GM03348 (cell line): ENCODE data around the gene CFI.

Experiments
- DNase-seq: peaks from one replicate; pipeline ENCODE4 v3.0.0; 2012; ENCODE audit warnings: low spot score

CFI gene

GRCh38 chr4:109730619-109731545, 70.9 kb downstream of the CFI start:
- no peak for DNase-seq

- DNase-seq, result peak; percentile 96
These were observed 71.8 kb downstream of the CFI start, which contains the start of gene PLA2G12A for GRCh38 chr4:109729718-109730618. Gene PLA2G12A, minus strand, starts transcription at chr4:109730070. Its CDS starts 261 bp downstream, at chr4:109729809.

GRCh38 chr4:109729117-109729717, 72.6 kb downstream of the CFI start:
- peak; percentile 4 for DNase-seq

DNA sequence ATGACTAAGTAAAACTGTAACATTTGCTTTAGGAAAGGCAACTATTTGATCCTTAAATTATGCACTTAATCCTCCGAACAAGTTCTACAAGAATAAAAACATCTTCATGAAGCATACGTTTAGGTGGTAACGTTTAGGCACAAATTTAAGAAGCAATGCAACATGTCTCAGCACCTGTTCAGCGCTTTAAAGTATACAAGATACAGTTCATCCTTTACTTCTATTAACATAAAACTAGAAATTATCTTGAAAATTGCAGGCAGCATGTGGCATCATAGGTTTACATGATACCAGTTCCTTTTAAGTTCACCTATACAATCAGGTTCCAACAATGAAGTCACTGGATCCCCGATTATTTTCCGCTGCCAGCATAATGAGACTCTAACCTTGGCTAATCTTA, 73.4 kb downstream of the CFI start:
- DNase-seq, result no peak

DNA sequence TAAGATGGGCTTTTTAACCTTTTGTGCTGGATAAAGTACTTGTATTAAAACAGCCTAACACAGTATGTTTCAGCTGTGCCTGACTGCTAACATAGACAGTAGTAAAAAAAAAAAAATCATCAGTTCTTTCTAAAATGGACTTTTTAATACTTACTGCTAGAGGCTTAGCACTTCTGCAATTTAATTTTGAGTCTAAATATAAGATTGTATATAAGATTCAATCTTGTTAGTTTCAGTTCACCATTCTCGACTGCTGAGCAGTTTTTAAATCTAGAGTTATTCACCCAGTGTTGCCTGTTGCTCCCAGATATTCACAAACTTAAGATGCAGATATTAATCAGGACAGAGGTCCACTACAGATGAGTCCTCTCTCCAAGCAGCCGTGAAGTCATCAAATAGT, 78.7 kb downstream of the CFI start:
- no peak for DNase-seq

GRCh38 chr4:109722357-109722756, 79.4 kb downstream of the CFI start:
- DNase-seq, result no peak

GRCh38 chr4:109721033-109721432, 80.8 kb downstream of the CFI start:
- DNase-seq, result peak; percentile 14

DNA sequence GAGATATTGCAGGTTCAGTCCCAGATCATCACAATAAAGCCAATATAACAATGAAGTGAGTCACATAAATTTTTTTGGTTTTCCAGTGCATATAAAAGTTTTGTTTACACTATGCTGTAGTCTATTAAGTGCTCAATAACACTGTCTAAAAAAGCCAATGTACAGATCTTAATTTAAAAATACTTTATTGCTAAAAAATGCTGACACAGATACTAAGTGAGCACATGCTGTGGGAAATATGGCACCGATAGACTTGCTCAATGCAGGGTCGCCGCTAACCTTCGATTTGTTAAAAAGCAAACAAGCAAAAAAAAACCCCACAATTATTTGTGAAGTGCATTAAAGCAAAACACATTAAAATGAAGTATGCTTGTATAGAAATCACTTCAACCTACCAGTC, 82.2 kb downstream of the CFI start:
- DNase-seq, result no peak

DNA sequence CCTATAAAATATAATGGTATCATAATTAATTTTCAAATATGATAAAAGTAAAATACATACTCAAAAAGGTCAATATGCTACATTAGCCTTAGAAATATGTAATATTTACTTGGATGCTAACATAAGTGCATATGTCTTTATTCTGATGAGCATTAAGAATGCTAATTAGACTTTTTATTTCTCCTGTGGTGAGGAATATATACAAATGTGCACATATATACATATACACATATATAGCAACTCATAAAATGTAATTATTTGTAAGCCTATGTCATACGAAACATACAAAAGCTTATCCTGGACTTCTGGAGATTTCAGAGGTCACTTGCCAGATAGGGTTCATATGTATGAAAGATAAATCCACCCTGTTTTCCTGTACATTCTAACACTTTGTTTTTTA, 83.0 kb downstream of the CFI start:
- DNase-seq, result no peak

GRCh38 chr4:109713500-109713899, 88.3 kb downstream of the CFI start:
- no peak for DNase-seq

- DNase-seq, result no peak
These were observed 92.8 kb downstream of the CFI start for GRCh38 chr4:109708990-109709389.

DNA sequence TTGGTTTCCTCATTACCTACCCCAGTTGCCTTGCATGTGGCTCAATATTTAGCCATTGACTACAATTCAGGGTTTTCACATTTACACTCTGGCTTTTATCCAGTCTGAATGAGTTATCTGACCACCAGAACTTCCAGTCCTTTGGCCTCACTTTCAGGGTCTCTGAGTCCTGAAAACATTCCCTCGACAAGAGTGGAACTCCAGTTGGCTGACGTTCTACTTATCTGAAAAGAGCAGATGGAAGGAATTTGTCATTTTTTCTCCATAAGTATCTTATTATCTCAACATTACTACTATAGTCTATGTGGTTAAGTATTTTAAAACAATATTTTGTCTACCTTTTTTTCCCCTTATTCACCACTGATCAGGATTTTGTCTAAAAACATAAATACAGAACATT, 93.4 kb downstream of the CFI start:
- no peak for DNase-seq

DNA sequence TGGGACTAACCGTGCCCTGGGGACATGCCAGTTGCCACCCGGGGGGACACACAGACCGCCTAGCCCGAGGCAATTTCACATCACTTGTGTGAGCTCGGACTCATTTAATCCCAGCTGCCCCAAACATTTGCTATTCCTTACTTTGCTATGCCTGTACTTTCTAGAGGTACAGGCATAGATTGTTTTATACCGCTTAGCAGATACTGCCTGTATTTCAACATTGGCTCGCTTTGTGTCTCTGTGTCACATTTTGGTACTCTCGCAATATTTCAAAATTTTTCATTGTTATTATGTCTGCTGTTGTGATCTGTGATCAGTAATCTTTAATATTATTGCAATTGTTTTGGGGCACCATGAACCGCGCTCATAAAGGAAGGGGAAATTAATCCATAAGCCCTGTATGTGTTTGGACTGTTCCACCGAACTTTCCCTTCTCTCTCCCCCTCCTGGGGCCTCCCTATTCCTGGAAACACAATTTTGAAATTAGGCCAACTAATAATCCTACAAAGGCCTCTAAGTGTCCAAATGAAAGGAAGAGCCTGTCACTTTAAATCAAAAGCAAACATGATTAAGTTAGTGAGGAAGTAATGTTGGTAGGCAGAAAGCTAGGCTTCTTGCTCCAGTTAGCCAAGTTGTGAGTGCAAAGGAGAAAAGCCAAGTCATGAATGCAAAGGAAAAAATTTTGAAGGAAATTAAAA, 98.0 kb downstream of the CFI start:
- DNase-seq, result no peak

DNA sequence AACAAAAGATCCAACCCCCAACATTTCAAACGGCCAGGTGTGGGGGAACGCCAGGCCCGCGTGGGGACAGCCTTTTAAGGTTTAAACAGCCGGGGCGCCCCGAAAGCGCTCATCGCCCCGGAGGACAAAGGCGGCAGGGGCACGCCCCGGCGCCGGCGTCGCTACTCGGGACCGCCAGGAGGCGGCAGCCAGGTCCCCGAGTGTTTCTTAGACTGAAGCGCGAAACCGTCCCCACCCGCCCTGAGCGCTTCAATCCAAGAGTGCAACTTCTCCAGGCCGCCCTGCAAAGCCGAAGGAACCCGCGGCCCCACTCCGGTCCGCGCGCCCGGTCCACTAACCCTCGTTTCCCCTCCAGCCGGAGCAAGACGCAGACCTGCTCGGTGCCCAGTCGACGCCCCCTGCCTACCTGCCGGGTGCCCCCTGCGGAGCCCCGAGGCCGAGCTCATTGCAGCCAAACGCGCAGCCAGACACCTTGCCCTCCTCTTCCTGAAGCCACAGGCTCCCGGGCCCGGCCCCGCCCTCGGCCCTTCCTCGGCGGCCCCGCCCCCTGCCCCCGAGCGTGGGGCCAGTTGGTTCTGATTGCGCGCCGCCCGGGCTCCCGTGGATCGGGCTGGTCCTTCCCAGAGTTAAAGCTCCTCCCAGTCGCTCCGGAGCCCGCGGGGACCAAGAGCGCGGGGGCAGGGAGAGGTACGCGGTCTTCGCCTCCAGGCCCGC, 98.7 kb downstream of the CFI start, which contains the start of gene CASP6:
TSS of gene CASP6 (minus strand) at position 496 of the 714 bp plus-strand sequence. CDS start at position 446, 50 bp downstream.
- peak; percentile 94 for DNase-seq

DNA sequence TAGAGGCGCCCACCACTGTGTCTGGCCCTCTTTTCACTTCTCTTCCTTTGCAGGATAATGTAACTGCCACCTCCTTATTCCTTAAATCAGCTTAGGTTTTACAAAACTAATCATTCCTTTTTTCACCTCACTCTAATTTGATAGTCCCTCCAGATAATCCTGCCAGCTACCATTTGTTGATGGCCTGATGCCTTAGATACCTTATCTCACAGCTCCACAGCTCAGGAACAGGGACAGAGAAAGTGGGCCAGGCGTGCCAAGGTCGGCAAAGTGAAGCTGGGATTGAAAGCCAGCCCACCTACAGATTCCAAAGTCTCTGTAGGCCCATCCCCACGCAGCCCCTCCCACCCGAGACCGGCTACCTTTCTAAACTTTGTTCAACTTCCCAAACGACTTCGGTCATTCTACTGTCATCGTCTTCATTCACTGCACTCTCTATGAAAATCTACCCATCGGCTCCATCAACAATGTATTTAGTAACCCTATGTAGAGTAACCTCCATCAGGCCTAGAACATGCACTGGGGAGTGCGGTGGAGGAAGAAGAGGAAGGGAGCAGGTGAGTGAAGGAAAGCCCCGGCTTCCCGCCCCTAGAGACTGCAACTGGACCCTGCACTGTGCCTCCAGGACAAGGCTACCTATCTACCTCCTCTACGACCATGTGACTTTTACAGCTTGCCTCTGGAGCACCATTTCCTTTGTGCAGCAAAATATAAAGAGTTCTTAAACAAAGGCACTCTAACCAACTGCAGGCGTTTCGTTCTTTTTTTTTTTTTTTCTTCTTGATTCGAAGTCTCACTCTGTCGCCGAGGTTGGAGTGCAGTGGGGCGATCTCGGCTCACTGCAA, 100.0 kb downstream of the CFI start:
- no peak for DNase-seq

DNA sequence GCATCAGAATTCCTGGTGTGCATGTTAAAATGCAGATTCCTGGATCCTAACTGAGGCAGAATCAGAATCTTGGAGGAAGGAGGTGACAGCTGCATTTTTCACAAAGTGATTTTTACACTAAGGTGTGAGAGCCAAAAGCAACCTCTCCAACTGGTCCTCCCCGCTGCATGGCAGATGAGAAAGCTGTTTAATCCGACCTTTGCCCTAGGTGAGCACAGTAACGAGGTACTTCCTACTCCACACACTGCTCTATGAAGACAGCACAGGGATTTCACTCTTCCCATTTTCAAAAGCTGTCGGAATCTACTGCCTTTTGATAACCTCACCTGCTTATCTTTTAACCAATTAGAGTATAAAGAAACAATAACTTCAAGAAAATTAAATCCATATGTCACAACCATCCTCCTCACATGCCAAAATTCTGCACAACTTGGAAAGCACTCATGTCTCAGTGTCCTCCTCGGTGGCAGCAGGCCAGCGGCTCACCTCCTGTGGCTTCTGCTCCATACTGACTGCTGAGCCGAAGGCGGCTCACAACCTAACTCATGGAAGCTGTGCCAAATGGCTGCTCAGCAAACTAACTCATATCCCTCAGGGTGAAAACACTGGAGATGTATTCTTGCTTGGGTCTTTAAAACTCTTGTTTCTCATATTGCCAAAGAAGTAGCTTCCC, 102.1 kb downstream of the CFI start:
- no peak for DNase-seq

GRCh38 chr4:109698656-109699055, 103.1 kb downstream of the CFI start:
- no peak for DNase-seq

- no peak for DNase-seq
These were observed 110.3 kb downstream of the CFI start for GRCh38 chr4:109691411-109691920.
